ENCODE data around the gene ATF5. TPM values are rescaled to one million over a fixed set of nuclear protein-coding genes. Genes with fewer than 3 reads are reported as not detected.

ATF5 gene
- total RNA-seq, 1 donor from 2014 or later = 21.7 TPM

DNA sequence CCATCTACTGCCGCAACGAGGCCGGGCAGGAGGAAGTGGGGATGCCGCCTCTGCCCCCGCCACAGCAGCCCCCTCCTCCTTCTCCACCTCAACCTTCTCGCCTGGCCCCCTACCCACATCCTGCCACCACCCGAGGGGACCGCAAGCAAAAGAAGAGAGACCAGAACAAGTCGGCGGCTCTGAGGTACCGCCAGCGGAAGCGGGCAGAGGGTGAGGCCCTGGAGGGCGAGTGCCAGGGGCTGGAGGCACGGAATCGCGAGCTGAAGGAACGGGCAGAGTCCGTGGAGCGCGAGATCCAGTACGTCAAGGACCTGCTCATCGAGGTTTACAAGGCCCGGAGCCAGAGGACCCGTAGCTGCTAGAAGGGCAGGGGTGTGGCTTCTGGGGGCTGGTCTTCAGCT lies 3.7 kb downstream of the ATF5 start:
- TF ChIP-seq, protein P1, sequence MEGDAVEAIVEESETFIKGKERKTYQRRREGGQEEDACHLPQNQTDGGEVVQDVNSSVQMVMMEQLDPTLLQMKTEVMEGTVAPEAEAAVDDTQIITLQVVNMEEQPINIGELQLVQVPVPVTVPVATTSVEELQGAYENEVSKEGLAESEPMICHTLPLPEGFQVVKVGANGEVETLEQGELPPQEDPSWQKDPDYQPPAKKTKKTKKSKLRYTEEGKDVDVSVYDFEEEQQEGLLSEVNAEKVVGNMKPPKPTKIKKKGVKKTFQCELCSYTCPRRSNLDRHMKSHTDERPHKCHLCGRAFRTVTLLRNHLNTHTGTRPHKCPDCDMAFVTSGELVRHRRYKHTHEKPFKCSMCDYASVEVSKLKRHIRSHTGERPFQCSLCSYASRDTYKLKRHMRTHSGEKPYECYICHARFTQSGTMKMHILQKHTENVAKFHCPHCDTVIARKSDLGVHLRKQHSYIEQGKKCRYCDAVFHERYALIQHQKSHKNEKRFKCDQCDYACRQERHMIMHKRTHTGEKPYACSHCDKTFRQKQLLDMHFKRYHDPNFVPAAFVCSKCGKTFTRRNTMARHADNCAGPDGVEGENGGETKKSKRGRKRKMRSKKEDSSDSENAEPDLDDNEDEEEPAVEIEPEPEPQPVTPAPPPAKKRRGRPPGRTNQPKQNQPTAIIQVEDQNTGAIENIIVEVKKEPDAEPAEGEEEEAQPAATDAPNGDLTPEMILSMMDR (IDR thresholded peaks at IDR 0.05; ENCODE audit: unreplicated experiment) = no peak
- no peaks in the 10 kb centered on the region for H3K9me3 Mint-ChIP-seq
- H3K4me3 Mint-ChIP-seq = no peak overlapping the region
- DNase-seq (ENCODE audit: low spot score in 2 of 2, unreplicated experiment in 2 of 2) = no peak
- peaks cover 5% of the 10 kb centered on the region for H3K27me3 Mint-ChIP-seq (ENCODE audit: low read depth)
- no peak overlapping the region for H3K27ac Mint-ChIP-seq
- peaks cover 14% of the 10 kb centered on the region for H3K4me1 Mint-ChIP-seq
- H3K36me3 Mint-ChIP-seq = peaks cover 17% of the 10 kb centered on the region

DNA sequence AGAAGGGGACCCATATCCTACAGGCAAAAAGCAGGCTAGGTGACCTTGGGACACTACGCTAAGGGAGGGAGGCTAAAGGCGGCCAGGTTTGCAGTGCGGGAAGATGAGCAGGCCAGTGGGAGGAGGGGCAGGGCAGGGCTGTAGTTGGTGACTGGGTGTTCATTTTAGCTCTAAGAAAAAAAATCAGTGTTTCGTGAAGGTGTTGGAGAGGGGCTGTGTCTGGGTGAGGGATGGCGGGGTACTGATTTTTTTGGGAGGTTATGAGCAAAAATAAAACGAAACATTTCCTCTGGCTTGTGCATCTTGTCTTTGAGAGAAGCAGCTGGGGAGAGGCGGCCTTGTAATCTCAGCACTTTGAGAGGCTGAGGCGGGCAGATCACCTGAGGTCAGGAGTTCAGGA lies 4.6 kb downstream of the ATF5 start:
- Mint-ChIP-seq H3K27ac (no peak overlapping the region), H3K36me3 (peaks cover 17% of the 10 kb centered on the region), H3K4me1 (peaks cover 8% of the 10 kb centered on the region), H3K9me3 (no peaks in the 10 kb centered on the region), H3K27me3 (ENCODE audit: low read depth) (peaks cover 5% of the 10 kb centered on the region), H3K4me3 (no peak overlapping the region)
- no peak for DNase-seq (ENCODE audit: low spot score in 2 of 2, unreplicated experiment in 2 of 2)
- TF ChIP-seq, protein P1 (IDR thresholded peaks at IDR 0.05; ENCODE audit: unreplicated experiment) = no peak

DNA sequence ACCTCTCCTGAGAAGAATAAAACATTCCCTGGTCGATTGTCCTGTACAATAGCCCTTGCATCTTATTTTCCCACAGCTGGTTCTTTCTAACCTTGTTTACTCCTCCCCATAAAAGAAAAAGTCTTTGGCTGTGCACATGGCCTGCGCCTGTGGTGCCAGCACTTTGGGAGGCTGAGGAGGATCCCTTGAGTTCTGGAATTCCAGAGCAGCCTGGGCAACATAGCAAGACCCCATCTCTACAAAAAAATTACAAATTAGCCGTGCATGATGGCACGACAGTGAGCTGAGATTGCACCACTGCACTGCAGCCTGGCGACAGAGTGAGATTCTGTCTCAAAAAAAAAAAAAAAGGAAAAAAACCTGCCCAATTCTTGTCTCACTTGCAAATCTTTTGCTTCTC lies 7.5 kb downstream of the ATF5 start:
- no peak for DNase-seq (ENCODE audit: low spot score in 2 of 2, unreplicated experiment in 2 of 2)
- no peaks in the 10 kb centered on the region for H3K9me3 Mint-ChIP-seq

DNA sequence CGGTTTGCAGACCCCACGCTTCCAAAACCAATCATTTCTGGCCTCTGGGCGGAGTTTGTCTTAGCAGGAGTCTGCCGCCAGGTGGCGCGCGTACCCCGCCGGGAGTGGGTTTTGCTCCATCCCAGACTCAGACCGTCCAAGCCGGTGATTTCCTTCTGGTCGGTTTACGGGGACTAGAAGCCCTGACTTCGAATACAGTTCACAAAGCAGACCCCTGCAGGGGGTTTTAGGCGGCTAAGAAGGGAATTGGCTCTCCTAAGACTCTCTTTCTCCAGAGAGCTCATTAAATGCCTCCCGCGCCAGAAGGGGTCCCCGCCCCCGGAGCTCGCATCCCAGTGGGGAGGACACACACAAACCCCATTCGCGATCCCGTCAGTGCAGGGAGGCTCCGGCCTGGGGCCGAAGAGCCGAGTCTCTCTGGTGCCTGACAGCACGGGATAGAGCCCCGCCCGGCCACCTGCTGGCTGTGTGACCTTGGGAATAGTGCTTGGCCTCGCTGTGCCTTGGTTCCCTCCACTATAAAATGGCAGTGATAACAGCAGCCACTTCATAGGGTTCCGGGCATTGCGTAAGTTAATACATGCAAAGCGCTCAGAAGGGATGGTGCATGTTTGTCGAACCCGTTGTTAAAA lies 8.9 kb downstream of the ATF5 start:
- TF ChIP-seq, protein P1 (IDR thresholded peaks at IDR 0.05; ENCODE audit: unreplicated experiment) = peak; percentile 98
- peak; percentile 74 to 95 for DNase-seq (ENCODE audit: low spot score in 2 of 2, unreplicated experiment in 2 of 2)
- Mint-ChIP-seq H3K27ac (no peak overlapping the region), H3K36me3 (peaks cover 6% of the 10 kb centered on the region), H3K4me1 (no peaks in the 10 kb centered on the region), H3K9me3 (no peaks in the 10 kb centered on the region), H3K4me3 (no peak overlapping the region), H3K27me3 (ENCODE audit: low read depth) (peaks cover 6% of the 10 kb centered on the region)

More for the DNA sequence above, 7.5 kb downstream of the ATF5 start:
- H3K27me3 Mint-ChIP-seq (ENCODE audit: low read depth) = peaks cover 5% of the 10 kb centered on the region
- peaks cover 12% of the 10 kb centered on the region for H3K36me3 Mint-ChIP-seq
- H3K27ac Mint-ChIP-seq = no peak overlapping the region
- no peaks in the 10 kb centered on the region for H3K4me1 Mint-ChIP-seq
- no peak overlapping the region for H3K4me3 Mint-ChIP-seq
- TF ChIP-seq, protein P1 (IDR thresholded peaks at IDR 0.05; ENCODE audit: unreplicated experiment) = no peak

DNA sequence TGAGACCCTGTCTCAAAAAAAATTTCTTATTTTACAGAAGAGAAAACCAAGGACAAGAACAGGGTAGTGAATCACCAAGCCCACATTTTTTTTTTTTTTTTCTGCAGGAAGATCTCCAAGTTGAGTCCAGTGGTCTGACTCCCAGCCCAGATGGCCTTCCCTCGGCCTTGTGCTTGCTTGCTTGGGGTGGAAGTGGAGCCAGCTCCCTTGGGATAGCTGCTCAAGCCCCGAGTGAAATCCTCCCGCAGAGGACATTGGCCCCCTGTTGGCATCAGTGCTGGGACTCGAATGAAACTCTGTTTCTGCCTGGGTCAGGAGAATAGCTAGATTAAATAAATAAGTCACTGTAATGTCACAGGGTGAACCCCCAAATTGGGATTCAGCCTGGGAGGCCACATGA lies 9.7 kb downstream of the ATF5 start:
- H3K36me3 Mint-ChIP-seq = peaks cover under 1% of the 10 kb centered on the region
- H3K9me3 Mint-ChIP-seq = no peaks in the 10 kb centered on the region
- H3K4me1 Mint-ChIP-seq = no peaks in the 10 kb centered on the region
- no peak overlapping the region for H3K27ac Mint-ChIP-seq
- no peak for DNase-seq (ENCODE audit: low spot score in 2 of 2, unreplicated experiment in 2 of 2)
- H3K27me3 Mint-ChIP-seq (ENCODE audit: low read depth) = peaks cover 12% of the 10 kb centered on the region
- no peak overlapping the region for H3K4me3 Mint-ChIP-seq
- TF ChIP-seq, protein P1 (IDR thresholded peaks at IDR 0.05; ENCODE audit: unreplicated experiment) = no peak

Data from mesothelial cell of epicardium (in vitro differentiated cells).